ENCODE results near the gene ZMIZ2.

The ZMIZ2 gene

GRCh38 chr7:44711528-44711927 is 37.1 kb upstream of the ZMIZ2 start (continued):
- no peak for TF ChIP-seq ZNF548 (tag by site-specific recombination; IDR thresholded peaks at IDR 0.05)
- TF ChIP-seq, protein P1, sequence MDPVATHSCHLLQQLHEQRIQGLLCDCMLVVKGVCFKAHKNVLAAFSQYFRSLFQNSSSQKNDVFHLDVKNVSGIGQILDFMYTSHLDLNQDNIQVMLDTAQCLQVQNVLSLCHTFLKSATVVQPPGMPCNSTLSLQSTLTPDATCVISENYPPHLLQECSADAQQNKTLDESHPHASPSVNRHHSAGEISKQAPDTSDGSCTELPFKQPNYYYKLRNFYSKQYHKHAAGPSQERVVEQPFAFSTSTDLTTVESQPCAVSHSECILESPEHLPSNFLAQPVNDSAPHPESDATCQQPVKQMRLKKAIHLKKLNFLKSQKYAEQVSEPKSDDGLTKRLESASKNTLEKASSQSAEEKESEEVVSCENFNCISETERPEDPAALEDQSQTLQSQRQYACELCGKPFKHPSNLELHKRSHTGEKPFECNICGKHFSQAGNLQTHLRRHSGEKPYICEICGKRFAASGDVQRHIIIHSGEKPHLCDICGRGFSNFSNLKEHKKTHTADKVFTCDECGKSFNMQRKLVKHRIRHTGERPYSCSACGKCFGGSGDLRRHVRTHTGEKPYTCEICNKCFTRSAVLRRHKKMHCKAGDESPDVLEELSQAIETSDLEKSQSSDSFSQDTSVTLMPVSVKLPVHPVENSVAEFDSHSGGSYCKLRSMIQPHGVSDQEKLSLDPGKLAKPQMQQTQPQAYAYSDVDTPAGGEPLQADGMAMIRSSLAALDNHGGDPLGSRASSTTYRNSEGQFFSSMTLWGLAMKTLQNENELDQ (tag by site-specific recombination; IDR thresholded peaks at IDR 0.05; ENCODE audit: low read depth): no peak
- TF ChIP-seq, protein P2, sequence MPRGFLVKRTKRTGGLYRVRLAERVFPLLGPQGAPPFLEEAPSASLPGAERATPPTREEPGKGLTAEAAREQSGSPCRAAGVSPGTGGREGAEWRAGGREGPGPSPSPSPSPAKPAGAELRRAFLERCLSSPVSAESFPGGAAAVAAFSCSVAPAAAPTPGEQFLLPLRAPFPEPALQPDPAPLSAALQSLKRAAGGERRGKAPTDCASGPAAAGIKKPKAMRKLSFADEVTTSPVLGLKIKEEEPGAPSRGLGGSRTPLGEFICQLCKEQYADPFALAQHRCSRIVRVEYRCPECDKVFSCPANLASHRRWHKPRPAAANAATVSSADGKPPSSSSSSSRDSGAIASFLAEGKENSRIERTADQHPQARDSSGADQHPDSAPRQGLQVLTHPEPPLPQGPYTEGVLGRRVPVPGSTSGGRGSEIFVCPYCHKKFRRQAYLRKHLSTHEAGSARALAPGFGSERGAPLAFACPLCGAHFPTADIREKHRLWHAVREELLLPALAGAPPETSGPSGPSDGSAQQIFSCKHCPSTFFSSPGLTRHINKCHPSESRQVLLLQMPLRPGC (tag by site-specific recombination; IDR thresholded peaks at IDR 0.05): no peak
- no peak for TF ChIP-seq ZFP3 (tag by site-specific recombination; IDR thresholded peaks at IDR 0.05; ENCODE audit: low read depth)

GRCh38 chr7:44712012-44712411 is 36.6 kb upstream of the ZMIZ2 start:
- POLR2A ChIA-PET: no interaction called here
- no peaks in the 10 kb centered on the region for H3K4me1 ChIP-seq (ENCODE audit: control insufficient read depth, insufficient read depth, low read length)
- no peak overlapping the region for H3K27ac ChIP-seq (ENCODE audit: extremely low read depth, low read depth, low read length)
- no peaks in the 10 kb centered on the region for H3K9me3 ChIP-seq (ENCODE audit: control insufficient read depth, insufficient read depth, low read depth, low read length)
- H3K4me3 ChIP-seq (ENCODE audit: low read depth, low read length): no peak overlapping the region
- H3K36me3 ChIP-seq (ENCODE audit: control insufficient read depth in 2 of 2, insufficient read depth in 1 of 2, low read length in 2 of 2): peaks cover 0 to 12% of the 10 kb centered on the region in 2 experiments; a peak in 1 of 3 replicates
- TF ChIP-seq ZNF629 (tag by site-specific recombination; IDR thresholded peaks at IDR 0.05) (no peak), ZNF354C (tag by site-specific recombination; IDR thresholded peaks at IDR 0.05; ENCODE audit: borderline replicate concordance, low read depth) (no peak), SALL2 (tag by site-specific recombination; IDR thresholded peaks at IDR 0.05; ENCODE audit: borderline replicate concordance) (no peak), ZNF704 (tag by site-specific recombination; IDR thresholded peaks at IDR 0.05) (no peak), TCF7L2 (IDR thresholded peaks at IDR 0.05; ENCODE audit: borderline replicate concordance, low read depth, low read length) (no peak), ZNF571 (tag by site-specific recombination; IDR thresholded peaks at IDR 0.05) (no peak), ZNF155 (tag by site-specific recombination; IDR thresholded peaks at IDR 0.05) (no peak), ZNF610 (tag by site-specific recombination; IDR thresholded peaks at IDR 0.05; ENCODE audit: borderline replicate concordance) (no peak), ZNF488 (tag by site-specific recombination; IDR thresholded peaks at IDR 0.05) (no peak), ZNF48 (tag by site-specific recombination; IDR thresholded peaks at IDR 0.05) (no peak), KLF7 (tag by site-specific recombination; IDR thresholded peaks at IDR 0.05; ENCODE audit: borderline replicate concordance) (no peak), MZF1 (tag by site-specific recombination; IDR thresholded peaks at IDR 0.05; ENCODE audit: borderline replicate concordance) (no peak)
- TF ChIP-seq, protein P3, sequence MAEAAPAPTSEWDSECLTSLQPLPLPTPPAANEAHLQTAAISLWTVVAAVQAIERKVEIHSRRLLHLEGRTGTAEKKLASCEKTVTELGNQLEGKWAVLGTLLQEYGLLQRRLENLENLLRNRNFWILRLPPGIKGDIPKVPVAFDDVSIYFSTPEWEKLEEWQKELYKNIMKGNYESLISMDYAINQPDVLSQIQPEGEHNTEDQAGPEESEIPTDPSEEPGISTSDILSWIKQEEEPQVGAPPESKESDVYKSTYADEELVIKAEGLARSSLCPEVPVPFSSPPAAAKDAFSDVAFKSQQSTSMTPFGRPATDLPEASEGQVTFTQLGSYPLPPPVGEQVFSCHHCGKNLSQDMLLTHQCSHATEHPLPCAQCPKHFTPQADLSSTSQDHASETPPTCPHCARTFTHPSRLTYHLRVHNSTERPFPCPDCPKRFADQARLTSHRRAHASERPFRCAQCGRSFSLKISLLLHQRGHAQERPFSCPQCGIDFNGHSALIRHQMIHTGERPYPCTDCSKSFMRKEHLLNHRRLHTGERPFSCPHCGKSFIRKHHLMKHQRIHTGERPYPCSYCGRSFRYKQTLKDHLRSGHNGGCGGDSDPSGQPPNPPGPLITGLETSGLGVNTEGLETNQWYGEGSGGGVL (tag by site-specific recombination; IDR thresholded peaks at IDR 0.05): no peak
- CTCF ChIA-PET: interaction anchor here (0.6 kb wide), 1 partner anchor 10 kb away, joined by 3 read pairs; no protein-coding TSS in a partner anchor
